GM12864 (cell line): ENCODE data around the gene TMEM229A.
"Not testable (repeated sequence)": the region's sequence is repeated elsewhere in the genome, so short reads cannot be mapped to it uniquely, and the experiment has no call there.

Source experiments
- DNase-seq: peaks from one replicate; pipeline ENCODE4 v3.0.0-alpha.2; 2011; ENCODE audit warnings: low read depth
- H3K4me3 ChIP-seq: 2 replicates; pipeline ENCODE4 v1.5.1; 2011; ENCODE audit warnings: mild to moderate bottlenecking, low read depth, low read length, control low read depth
- TF ChIP-seq, protein P1 (sequence below): IDR thresholded peaks from 2 replicates; pipeline ENCODE4 v1.5.1; 2011; ENCODE audit warnings: low read depth, mild to moderate bottlenecking, moderate library complexity, low read length, control low read depth, inconsistent platforms; ENCODE audit errors: missing control alignments

Gene TMEM229A

DNA sequence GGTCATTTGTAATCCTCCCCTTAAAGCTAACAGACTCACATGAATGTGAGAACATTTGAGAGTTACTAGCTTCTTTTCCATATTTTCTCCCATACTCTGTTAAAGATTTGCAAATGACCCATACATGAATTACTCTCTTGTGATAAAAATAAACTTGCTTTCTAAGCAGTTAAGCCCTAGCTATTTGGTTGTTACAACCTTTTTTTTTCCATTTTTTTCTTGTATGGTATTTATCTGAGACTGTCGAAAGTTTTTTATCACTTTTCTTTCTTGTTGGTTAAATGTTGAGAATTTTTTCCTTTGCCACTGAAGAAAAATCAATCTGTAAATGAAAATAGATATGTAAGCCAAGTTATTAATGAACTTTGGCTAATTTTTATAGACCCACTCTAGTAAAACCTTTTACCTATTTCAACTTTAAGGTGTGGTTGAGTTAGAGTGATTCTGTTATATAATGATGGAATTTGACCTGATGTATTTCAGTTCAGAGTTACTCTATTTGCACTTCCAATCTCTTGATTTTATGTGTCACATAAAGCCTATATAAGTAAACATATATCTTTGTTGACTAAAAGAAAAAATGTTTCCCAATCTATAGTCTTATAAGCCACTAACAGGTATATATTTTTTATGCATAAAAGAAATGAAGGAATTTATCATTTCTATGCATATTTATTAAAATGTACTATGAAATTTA is 19.0 kb upstream of the TMEM229A start:
- TF ChIP-seq, protein P1, sequence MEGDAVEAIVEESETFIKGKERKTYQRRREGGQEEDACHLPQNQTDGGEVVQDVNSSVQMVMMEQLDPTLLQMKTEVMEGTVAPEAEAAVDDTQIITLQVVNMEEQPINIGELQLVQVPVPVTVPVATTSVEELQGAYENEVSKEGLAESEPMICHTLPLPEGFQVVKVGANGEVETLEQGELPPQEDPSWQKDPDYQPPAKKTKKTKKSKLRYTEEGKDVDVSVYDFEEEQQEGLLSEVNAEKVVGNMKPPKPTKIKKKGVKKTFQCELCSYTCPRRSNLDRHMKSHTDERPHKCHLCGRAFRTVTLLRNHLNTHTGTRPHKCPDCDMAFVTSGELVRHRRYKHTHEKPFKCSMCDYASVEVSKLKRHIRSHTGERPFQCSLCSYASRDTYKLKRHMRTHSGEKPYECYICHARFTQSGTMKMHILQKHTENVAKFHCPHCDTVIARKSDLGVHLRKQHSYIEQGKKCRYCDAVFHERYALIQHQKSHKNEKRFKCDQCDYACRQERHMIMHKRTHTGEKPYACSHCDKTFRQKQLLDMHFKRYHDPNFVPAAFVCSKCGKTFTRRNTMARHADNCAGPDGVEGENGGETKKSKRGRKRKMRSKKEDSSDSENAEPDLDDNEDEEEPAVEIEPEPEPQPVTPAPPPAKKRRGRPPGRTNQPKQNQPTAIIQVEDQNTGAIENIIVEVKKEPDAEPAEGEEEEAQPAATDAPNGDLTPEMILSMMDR: no peak
- DNase-seq: no peak

DNA sequence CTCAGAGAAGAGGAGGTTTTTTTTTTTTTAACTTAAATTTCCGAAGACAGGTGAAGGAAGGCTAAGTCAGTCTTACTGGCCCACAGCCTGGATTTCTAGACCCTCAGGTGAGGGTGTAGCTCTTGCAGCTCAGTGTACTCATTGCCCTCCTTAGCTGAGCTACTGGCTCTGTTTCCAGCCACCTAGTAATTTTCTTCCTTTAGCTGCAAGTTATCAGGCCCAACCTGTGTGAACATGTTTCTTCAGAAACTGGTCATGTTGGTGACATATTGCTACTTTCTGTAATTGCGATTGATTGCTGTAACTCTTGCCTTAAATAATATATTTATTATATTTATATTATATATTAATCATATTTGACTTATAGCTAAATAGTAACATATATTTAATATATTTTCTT is 10.0 kb upstream of the TMEM229A start:
- no peak for DNase-seq
- no peak overlapping the region for H3K4me3 ChIP-seq
- TF ChIP-seq, protein P1: no peak

More for the DNA sequence above, 19.0 kb upstream of the TMEM229A start:
- no peak overlapping the region for H3K4me3 ChIP-seq

DNA sequence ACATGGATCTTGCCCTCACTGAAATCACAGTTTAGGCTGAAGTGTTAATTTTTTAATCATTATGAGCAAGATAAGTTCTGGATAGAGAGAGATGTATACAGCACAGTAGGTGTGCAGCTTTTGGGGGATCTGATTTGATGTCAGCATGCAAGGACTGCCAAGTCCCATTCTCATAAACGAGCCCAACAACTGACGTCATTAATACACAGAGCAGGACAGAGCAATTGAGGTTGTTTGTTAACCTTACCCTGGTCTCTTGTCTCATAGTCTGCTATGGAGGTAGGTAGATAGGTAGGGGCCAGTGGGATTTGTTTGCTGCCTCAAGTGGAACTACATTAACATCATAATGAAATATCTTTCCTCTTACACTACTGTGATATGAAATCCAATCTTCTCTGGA is 8.6 kb upstream of the TMEM229A start:
- TF ChIP-seq, protein P1: no peak

DNA sequence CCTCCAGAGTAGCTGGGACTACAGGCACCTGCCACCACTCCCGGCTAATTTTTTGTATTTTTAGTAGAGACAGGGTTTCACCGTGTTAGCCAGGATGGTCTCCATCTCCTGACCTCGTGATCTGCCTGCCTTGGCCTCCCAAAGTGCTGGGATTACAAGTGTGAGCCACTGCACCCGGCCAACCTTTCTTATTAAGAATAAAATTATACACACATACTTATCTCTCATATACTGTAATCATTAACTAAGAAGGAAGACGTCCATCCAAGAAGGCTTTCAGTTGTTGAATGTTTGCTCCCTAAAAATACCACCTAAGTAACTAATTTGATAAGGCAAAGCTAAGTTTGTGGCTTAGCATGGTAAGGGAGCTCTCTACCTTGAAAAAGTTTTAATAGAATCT is 5.0 kb upstream of the TMEM229A start:
- not testable (repeated sequence) for H3K4me3 ChIP-seq, DNase-seq

More for the DNA sequence above, 8.6 kb upstream of the TMEM229A start:
- no peak for DNase-seq
- no peak overlapping the region for H3K4me3 ChIP-seq

DNA sequence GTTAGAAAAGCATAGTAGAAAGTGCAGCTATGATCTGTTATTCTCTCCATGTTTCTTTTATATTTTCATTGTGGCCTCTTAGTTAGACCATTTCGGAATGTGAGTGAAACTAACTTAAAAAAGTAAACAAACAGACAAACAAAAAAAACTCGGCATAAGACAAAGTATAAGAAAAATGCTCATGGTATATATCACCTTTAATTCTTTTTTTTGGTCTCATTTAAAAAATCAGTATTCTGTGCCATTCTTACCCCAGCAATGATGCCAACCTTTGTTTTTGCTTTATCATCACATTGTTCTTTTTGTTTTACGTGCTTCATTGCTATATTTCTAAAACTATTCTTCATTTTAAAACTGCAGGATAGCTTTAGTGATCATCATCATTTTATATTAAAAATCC is 2.8 kb upstream of the TMEM229A start:
- TF ChIP-seq, protein P1: no peak
- no peak overlapping the region for H3K4me3 ChIP-seq
- no peak for DNase-seq

DNA sequence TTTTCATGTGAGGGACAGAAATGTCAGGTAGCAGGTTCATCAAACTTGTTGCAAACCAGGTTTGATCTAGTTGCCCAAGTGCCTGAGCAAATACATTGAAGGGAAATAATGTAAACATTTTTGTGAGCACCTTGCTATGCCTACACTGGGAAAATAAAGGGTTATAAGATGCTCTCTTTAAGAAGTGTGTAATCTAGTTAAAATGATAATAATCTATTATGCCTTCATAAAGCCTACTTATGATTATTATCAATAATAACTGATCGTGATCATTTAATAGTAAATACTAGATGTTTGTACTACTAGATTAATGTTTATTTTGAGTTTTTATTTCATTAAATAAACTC is 1.9 kb upstream of the TMEM229A start:
- TF ChIP-seq, protein P1: no peak
- H3K4me3 ChIP-seq: no peak overlapping the region
- DNase-seq: no peak

DNA sequence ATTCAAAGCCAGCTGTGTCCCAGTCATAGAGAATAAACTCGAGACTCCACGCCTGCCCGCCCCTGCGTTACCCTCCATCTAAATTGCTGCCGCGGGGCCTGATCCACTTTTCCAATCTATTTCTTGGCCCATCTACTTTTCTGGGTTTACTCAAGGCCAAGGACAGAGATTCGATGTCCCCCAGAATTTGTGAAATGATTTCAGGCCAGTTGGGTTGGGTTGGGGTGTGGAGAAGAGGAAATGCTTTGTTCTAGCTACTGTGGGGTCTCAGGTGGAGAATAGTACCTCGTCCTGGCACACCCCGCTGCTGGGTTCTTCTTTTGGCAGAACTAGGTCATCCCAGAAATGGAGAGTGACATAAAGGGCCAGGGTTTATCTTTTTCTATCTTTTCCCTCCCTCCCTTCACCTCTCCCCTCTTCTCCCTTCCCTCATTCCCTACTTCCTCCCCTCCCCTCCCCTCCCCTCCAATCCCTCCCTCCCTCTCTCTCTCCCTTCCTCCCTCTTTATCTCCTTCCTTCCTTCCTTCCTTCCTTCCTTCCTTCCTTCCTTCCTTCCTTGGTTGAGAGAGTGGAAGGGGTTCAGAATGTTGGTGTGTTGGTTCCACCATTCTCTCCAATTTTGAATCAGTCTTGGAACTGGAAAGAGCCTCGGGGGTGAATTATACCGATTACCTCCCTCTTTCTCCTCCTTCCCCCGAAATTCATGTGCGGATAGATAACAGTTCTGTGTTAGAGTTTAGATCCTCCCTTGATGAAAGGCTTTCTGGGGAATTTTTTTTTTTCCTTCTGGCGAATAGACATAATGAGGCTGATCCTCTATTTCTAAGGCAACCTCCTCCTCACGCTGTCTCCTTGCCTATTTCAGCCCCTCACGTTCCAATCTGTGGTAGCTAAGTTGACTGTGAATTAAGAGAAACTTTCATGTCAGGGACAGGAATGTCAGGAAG is 1.2 kb upstream of the TMEM229A start:
- TF ChIP-seq, protein P1: no peak
- no peak overlapping the region for H3K4me3 ChIP-seq
- no peak for DNase-seq
